Endothelial cell of umbilical vein (primary cell): Measurements from ENCODE around the gene FIG4. TPM values are rescaled to one million over a fixed set of nuclear protein-coding genes. Genes with fewer than 3 reads are reported as not detected.

Experiments
- BruUV-seq: library from RNA; stranded (reverse); fragments of 400-500 nt; replicated peaks from 2 replicates; lab custom pipeline; 2021; lab: Mats Ljungman, UMichigan
- CTCF ChIA-PET: fragments of 300-600, 350-600 bp; sonication (Branson Sonifier 250); formaldehyde crosslinking; loops from one replicate; lab custom pipeline; 2021; ENCODE audit warnings: antibody characterized with exemption, inconsistent platforms; lab: Charles Lee
- POLR2A ChIA-PET: fragments of 300-600, 350-600 bp; sonication (Branson Sonifier 250); formaldehyde crosslinking; loops from one replicate; lab custom pipeline; 2021; ENCODE audit warnings: antibody characterized with exemption, inconsistent platforms; lab: Charles Lee
- DNase-seq: peaks from one replicate; pipeline ENCODE4 v3.0.0-alpha.2; 2011; ENCODE audit warnings: low read depth, low spot score
- FAIRE-seq: peaks from 2 replicates; lab custom pipeline; 2011; peaks lifted over from hg19 to GRCh38; lab: Jason Lieb, UNC
- H2AFZ ChIP-seq: 2 replicates; pipeline ENCODE4 v1.6.0; 2012; ENCODE audit warnings: low read depth, low read length, control low read depth, inconsistent platforms
- H3K27ac ChIP-seq: 2 replicates; pipeline ENCODE4 v1.5.1; 2011; ENCODE audit warnings: low read depth, mild to moderate bottlenecking, control low read depth, low read length, moderate library complexity; ENCODE audit not compliant: insufficient read depth
- H3K27me3 ChIP-seq, 2 experiments: 2 replicates each; pipeline versions ENCODE4 v1.6.0 to v1.6.1; 2011; ENCODE audit warnings: low read length in 2 of 2, mixed read lengths in 1 of 2; ENCODE audit not compliant: control insufficient read depth in 2 of 2, insufficient read depth in 2 of 2
- H3K36me3 ChIP-seq, 2 experiments: 2 replicates in 1 of 2; 3 replicates in 1 of 2; pipeline ENCODE4 v1.5.1; 2011; ENCODE audit warnings: low read length in 2 of 2, mild to moderate bottlenecking in 1 of 2, moderate library complexity in 1 of 2; ENCODE audit not compliant: control insufficient read depth in 2 of 2, insufficient read depth in 2 of 2; ENCODE audit errors: extremely low read depth in 1 of 2
- H3K4me1 ChIP-seq: 3 replicates; pipeline ENCODE4 v1.5.1; 2011; ENCODE audit warnings: mild to moderate bottlenecking, low read length; ENCODE audit not compliant: control insufficient read depth, insufficient read depth; ENCODE audit errors: extremely low read depth
- H3K4me2 ChIP-seq: 2 replicates; pipeline ENCODE4 v1.6.1; 2011; ENCODE audit warnings: low read length, control low read depth, mixed read lengths; ENCODE audit not compliant: insufficient read depth
- H3K4me3 ChIP-seq, 3 experiments: fragments of 200-600 bp in 1 of 3; sonication (generic), shearing (Covaris generic) in 1 of 3; replicated peaks in 1 of 3; 2 replicates each; pipeline ENCODE4 v1.5.1; 2011 to 2016; ENCODE audit warnings: control low read depth in 3 of 3, low read length in 3 of 3, mild to moderate bottlenecking in 2 of 3, inconsistent platforms in 1 of 3, low read depth in 1 of 3, moderate library complexity in 1 of 3; ENCODE audit not compliant: insufficient read depth in 1 of 3
- H3K79me2 ChIP-seq: 2 replicates; pipeline ENCODE4 v1.6.0; 2012; ENCODE audit warnings: low read length, inconsistent platforms; ENCODE audit not compliant: control insufficient read depth, insufficient read depth
- H3K9ac ChIP-seq: replicated peaks from 2 replicates; pipeline ENCODE3; 2011; ENCODE audit warnings: low read length, control low read depth; ENCODE audit not compliant: insufficient read depth; ENCODE audit errors: extremely low read depth
- H3K9me1 ChIP-seq: replicated peaks from 3 replicates; pipeline ENCODE4 v1.6.0; 2011; ENCODE audit warnings: mild to moderate bottlenecking, low read length; ENCODE audit not compliant: control insufficient read depth, insufficient read depth; ENCODE audit errors: extremely low read depth
- H3K9me3 ChIP-seq: replicated peaks from 2 replicates; pipeline ENCODE4 v1.5.1; 2012; ENCODE audit warnings: low read length, inconsistent platforms; ENCODE audit not compliant: control insufficient read depth, insufficient read depth
- H4K20me1 ChIP-seq: replicated peaks from 2 replicates; pipeline ENCODE3; 2011; ENCODE audit warnings: mild to moderate bottlenecking, low read length; ENCODE audit not compliant: control insufficient read depth, insufficient read depth; ENCODE audit errors: extremely low read depth
- EZH2 ChIP-seq: IDR thresholded peaks from 2 replicates; pipeline ENCODE4 v1.6.1; 2012; ENCODE audit warnings: borderline replicate concordance, low read depth, mild to moderate bottlenecking, moderate library complexity, low read length, inconsistent platforms; ENCODE audit not compliant: severe bottlenecking
- FOS ChIP-seq: IDR thresholded peaks from 2 replicates; pipeline ENCODE4 v1.6.1; 2011; ENCODE audit warnings: mild to moderate bottlenecking, low read length, moderate library complexity, borderline replicate concordance; ENCODE audit not compliant: insufficient read depth
- GATA2 ChIP-seq: IDR thresholded peaks from 2 replicates; pipeline ENCODE4 v1.7.0; 2011; ENCODE audit warnings: low read depth, mild to moderate bottlenecking, moderate library complexity, mixed read lengths, low read length; ENCODE audit not compliant: insufficient read length, insufficient read depth
- JUN ChIP-seq: IDR thresholded peaks from 2 replicates; pipeline ENCODE4 v1.6.1; 2011; ENCODE audit warnings: borderline replicate concordance, low read depth; ENCODE audit not compliant: insufficient read length, insufficient read depth
- MYC ChIP-seq: IDR thresholded peaks from one replicate; pipeline ENCODE4 v1.6.1; 2011; ENCODE audit warnings: mild to moderate bottlenecking, low read depth, low read length
- POLR2A ChIP-seq: IDR thresholded peaks from 2 replicates; pipeline ENCODE4 v1.6.1; 2012; ENCODE audit warnings: low read depth, mild to moderate bottlenecking, control low read depth, low read length
- POLR2AphosphoS5 ChIP-seq: IDR thresholded peaks from 2 replicates; pipeline ENCODE4 v1.6.1; 2012; ENCODE audit warnings: low read depth, mild to moderate bottlenecking, control low read depth, low read length, moderate library complexity; ENCODE audit not compliant: insufficient read depth
- dilution Hi-C: fragments of 300-500 bp; cut with MboI; formaldehyde crosslinking; loops from one replicate; pipeline ENCODE4 v1.15.0; 2019; ENCODE audit warnings: low sequenced_read_pairs; ENCODE audit not compliant: extremely low pct_ligation_motif_present
- intact Hi-C: fragments of 100-400 bp; cut with micrococcal nuclease; formaldehyde crosslinking; loops from one replicate; pipeline ENCODE4 v1.10.0; 2022
- polyA plus RNA-seq, 4 experiments: library from polyadenylated mRNA; depleted of rRNA in 3 of 4; stranded (reverse) in 3 of 4; unstranded in 1 of 4; fragments of >200 nt; gene quantifications; 2 replicates each; pipeline versions ENCODE4 v1.2.1 to v1.2.3, GENCODE V29; 2011 to 2012; ENCODE audit warnings: missing spikeins in 1 of 4
- total RNA-seq: library from RNA; stranded (reverse); gene quantifications from 2 replicates; pipeline ENCODE4 v1.2.3, GENCODE V29; 2021
- TF ChIP-seq, protein P1 (sequence below): IDR thresholded peaks from 2 replicates; pipeline ENCODE4 v1.6.1; 2011; ENCODE audit not compliant: insufficient read depth, insufficient read length
- TF ChIP-seq, protein P2 (sequence below), 2 donors: IDR thresholded peaks; 1 replicate in 1 of 2; 2 replicates in 1 of 2; pipeline ENCODE4 v1.5.1; 2011; ENCODE audit warnings: low read length in 2 of 2, mild to moderate bottlenecking in 2 of 2, moderate library complexity in 2 of 2, control low read depth in 1 of 2, inconsistent platforms in 1 of 2, low read depth in 1 of 2; ENCODE audit not compliant: insufficient read depth in 1 of 2; ENCODE audit errors: extremely low read depth in 1 of 2

FIG4 gene
- total and polyA plus RNA-seq, 2 donors (not counting 3 experiments of a cell fraction or from before 2014, with no cell fraction given), result 7.9 to 12.2 TPM

DNA sequence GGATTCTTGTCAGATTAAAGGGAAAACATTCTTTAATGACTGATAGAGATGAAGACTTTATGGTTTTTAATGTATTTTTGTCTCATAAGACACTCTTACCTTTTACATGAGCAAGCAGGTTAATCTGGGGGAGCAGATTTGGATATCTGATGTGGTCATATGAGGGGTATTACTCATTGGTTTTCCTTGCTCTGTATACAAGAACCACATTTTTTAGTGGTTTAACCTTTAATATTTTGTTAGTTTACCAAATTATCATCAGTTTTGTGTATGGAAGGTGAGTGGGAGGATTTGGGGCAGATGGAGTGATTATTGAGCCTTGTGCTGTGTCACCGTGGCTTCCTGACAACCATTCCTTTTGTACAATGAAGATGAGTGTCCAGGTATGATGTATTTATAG lies 112.9 kb downstream of the FIG4 start:
- FAIRE-seq, result no peak
- no peaks in the 10 kb centered on the region for H3K9me3 ChIP-seq
- H3K27me3 ChIP-seq, result no peaks in the 10 kb centered on the region
- no peak overlapping the region for H3K9ac ChIP-seq
- POLR2A ChIA-PET, result no interaction called here
- H3K36me3 ChIP-seq, result no peaks in the 10 kb centered on the region
- H3K4me3 ChIP-seq, result no peak overlapping the region
- no peaks in the 10 kb centered on the region for H4K20me1 ChIP-seq
- DNase-seq, result no peak
- H3K4me2 ChIP-seq, result no peak overlapping the region
- no peak for TF ChIP-seq JUN
- no peak for TF ChIP-seq MYC
- TF ChIP-seq GATA2, result no peak
- TF ChIP-seq POLR2A, result no peak
- TF ChIP-seq, protein P1, sequence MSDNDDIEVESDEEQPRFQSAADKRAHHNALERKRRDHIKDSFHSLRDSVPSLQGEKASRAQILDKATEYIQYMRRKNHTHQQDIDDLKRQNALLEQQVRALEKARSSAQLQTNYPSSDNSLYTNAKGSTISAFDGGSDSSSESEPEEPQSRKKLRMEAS, result no peak
- TF ChIP-seq FOS, result no peak
- TF ChIP-seq POLR2AphosphoS5, result no peak
- no peak for TF ChIP-seq EZH2
- TF ChIP-seq, protein P2, sequence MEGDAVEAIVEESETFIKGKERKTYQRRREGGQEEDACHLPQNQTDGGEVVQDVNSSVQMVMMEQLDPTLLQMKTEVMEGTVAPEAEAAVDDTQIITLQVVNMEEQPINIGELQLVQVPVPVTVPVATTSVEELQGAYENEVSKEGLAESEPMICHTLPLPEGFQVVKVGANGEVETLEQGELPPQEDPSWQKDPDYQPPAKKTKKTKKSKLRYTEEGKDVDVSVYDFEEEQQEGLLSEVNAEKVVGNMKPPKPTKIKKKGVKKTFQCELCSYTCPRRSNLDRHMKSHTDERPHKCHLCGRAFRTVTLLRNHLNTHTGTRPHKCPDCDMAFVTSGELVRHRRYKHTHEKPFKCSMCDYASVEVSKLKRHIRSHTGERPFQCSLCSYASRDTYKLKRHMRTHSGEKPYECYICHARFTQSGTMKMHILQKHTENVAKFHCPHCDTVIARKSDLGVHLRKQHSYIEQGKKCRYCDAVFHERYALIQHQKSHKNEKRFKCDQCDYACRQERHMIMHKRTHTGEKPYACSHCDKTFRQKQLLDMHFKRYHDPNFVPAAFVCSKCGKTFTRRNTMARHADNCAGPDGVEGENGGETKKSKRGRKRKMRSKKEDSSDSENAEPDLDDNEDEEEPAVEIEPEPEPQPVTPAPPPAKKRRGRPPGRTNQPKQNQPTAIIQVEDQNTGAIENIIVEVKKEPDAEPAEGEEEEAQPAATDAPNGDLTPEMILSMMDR (IDR thresholded peaks at IDR 0.05; ENCODE audit: extremely low read depth in 1 of 2, insufficient read depth in 1 of 2, low read depth in 1 of 2, low read length in 2 of 2), result no peak
- CTCF ChIA-PET, result no interaction called here
- no peak overlapping the region for H2AFZ ChIP-seq
- BruUV-seq, result no TSS peak
- intact Hi-C loops (no loop called here), dilution Hi-C loops (no loop called here)
- H3K9me1 ChIP-seq, result no peaks in the 10 kb centered on the region
- H3K27ac ChIP-seq, result no peak overlapping the region
- H3K4me1 ChIP-seq, result no peaks in the 10 kb centered on the region
- no peaks in the 10 kb centered on the region for H3K79me2 ChIP-seq
